GM10847 (cell line): ENCODE measurements around the gene RSPH3.

Source experiments
- POLR2A ChIP-seq: IDR thresholded peaks from 2 replicates; pipeline ENCODE4 v1.6.1; 2011; ENCODE audit not compliant: insufficient read length; ENCODE audit errors: extremely low read depth

The RSPH3 gene

DNA sequence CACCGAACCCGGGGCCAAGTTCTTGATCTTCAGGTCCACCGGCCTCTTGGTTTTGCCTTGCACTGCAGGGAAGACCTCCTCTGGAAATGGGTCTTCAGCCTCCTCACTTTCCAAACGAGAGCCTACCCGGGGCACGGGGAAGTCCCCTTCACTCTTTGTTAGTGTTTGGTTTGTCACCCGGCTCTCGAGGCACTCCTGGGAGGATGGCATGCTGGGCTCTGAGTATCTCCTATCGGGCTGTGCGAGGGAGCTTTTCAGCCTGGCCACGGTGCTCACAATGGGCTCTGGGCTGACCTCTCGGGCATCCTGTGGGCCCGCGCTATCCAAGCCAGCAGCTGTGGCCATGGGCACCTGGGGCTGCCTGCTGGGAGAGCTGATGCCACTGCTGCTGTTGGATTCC, 36.7 kb upstream of the RSPH3 start:
- no peak for TF ChIP-seq POLR2A

DNA sequence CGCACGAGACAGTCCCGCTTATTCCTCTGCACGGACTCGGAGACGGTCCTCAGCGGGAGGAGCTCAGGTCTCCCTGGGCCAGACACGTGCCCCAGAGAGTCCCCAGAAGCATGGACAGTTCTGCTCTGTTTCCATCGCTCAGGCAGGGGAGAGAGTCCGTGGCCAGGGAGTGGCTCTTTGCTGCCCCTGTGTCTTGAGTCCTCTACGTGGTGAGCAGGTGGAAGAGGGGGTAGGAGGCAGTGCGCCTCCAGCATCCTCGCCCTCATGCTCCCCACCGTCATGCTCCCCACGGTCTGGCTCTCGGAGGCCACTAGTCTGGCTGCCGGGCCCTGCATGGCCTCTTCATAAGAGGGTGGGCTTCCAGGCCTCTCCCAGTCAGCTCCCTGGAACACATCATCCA, 35.9 kb upstream of the RSPH3 start:
- TF ChIP-seq POLR2A = no peak

DNA sequence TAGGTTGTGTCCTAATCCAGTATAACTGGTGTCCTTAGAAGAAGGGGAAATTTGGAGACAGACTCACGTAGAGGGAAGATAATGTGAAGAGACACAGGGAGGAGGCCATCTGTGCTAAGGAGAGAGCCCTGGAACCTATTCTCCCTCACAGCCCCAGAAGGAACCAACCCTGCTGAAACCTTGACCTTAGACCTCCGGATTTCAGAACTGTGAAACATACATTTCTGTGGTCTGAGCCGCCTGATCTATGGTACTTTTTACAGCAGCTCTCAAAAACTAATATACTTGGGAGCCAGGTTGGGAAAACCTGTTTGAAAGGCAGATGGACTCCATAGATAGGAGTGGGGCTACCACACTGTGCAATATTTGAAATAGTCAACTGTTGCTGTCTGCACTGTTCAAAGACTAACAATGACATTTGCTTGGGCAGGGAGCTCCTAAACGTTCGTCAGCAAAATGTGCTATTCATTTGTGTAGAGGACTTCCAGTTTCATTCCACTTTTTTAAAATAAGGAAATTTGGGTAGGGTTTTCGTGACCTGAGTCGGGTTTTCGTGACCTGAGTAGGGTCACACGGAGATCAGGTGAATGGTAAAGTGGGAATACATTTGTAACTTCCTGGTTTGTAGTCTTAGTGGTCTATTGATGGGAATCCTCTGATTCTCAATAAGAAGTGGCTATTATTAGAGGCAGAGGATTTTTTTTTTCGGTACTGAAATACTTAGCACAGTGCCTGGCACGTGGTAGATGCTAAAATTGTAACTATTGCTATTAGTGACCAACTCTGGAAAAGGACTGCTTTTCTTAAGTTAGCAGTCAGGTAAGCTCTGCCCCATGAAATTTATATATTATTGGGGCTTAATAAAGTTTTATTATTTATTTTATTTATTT, 33.4 kb upstream of the RSPH3 start:
- no peak for TF ChIP-seq POLR2A

GRCh38 chr6:159031846-159032245, 31.8 kb upstream of the RSPH3 start:
- no peak for TF ChIP-seq POLR2A

GRCh38 chr6:159030168-159030567, 30.2 kb upstream of the RSPH3 start:
- TF ChIP-seq POLR2A = no peak

DNA sequence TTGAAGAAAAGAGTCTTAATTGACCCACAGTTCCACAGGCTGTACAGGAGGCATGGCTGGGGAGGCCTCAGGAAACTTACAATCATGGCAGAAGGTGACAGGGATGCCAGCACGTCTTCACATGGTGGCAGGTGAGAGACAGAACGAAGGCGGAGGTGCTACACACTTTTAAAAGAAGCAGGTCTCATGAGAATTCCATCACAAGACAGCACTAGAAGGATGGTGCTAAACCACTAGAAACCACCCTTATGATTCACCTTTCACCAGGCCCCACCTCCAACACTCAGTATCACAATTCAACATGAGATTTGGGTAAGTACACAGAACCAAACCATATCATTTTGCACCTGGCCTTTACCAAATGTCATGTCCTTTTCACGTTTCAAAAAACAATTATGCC, 23.9 kb upstream of the RSPH3 start:
- TF ChIP-seq POLR2A = no peak

DNA sequence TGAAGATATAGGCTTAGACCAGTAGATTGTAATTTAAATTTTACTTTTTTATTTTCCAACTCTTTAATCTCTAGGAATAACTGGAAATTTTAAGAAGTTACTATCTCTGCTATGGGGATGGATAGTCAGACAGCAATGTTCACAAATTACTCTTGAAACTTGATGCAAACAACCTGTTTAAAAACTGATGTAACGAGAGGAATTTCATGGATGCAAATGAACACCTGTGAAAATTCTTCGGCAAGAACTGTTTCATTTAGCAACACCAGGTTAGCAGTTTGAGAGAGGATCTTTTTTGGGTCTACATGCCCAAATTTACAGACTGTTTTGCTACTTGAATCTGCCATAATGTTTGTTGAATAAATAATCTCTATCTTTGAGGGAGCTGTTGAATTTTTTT, 20.0 kb upstream of the RSPH3 start:
- no peak for TF ChIP-seq POLR2A

DNA sequence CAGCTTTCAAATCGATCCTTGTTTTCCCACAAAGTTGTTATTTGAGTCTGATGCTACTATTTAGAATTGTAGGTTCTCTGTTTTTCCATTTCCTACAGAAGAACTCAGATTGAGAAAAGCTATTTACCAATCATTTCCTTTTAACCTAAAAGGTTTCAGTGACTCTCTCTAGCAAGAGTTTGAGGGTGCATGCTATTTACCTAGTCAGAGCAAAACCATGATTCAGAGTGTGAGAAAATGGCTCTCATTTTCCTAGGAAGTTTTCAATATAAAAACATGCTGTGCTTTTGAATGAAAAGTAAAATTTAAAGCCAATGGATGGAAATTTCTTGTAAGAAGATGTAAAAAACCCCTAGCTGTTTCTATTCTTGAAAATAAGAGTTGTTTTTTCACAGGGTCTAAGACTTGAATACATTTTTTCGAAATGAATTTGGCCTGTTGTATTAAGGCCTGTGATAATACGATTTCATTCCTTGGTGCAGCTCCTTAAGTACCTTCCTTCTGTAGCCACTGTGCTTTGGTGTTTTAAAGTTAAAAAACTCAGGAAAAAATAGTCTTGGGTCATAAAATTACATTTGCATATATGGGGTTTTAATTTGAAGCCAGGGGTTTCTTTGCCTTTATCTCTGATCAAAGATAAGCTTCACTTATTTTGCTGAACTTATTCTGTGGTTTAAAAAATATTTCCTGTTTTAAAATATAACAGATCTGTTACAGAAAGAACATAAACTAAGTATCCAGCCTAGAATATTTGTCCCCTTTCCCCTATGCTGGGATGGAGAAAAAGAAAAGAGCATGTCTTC, 18.0 kb upstream of the RSPH3 start:
- TF ChIP-seq POLR2A = no peak

DNA sequence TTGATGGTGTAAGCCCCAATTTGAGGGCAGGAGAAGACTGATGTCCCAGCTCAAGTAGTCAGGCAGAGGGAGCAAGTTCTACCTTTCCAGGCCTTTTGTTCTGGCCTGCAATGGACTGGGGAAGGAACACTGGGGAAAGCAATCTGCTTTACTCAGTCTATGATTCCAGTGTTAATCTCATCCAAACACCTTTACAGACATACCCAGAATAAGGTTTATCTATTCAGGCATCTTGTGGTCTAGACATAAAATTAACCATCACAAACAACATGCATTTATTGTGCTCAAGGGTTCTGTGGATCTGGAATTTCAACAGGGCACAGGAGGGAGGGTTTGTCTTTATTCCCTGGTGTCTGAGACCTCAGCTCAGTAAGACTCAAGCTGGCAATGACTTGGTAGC, 14.4 kb upstream of the RSPH3 start:
- no peak for TF ChIP-seq POLR2A

DNA sequence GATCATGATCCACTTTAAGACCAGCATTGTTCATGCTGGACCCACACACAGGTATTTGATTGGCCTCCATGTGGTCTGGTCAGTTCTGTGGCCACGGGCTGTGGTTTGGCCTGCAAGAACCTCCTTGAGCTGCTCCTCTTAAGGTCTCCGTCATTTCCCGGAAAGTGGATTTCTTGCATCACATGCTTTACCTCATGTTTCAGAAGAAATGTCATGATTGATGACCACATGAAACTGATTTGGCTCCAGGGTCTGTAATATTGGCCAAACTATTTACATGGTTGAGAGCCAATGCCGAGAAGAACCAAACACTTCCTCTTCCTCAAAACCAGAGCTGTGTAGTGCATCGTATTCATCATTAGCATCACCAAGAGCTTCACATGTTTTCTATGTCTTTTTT, 13.2 kb upstream of the RSPH3 start:
- TF ChIP-seq POLR2A = no peak

GRCh38 chr6:159012201-159012600, 12.2 kb upstream of the RSPH3 start:
- TF ChIP-seq POLR2A = no peak

DNA sequence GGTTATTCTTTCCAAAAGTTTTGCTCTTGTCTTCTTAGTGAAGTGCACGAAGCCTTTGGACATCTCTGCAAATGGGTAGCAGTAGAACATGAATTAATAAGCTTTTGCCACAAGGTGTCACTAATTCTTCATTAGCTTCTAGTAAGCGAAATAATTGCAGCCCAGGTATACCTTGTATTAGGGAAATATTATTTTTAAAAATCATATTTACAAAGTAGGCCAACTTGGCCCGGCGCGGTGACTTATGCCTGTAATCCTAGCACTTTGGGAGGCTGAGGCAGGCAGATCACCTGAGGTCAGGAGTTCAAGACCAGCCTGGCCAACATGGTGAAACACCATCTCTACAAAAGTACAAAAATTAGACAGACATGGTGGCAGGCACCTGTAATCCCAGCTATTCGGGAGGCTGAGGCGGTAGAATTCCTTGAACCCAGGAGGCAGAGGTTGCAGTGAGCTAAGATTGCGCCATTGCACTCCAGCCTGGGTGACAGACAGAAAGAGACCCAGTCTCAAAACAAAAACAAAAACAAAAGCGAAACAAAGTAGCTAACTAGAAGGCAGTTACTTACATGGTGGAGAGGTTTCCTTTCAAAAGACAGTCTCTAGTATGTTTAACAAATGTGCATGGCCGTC, 8.8 kb upstream of the RSPH3 start:
- TF ChIP-seq POLR2A = no peak

DNA sequence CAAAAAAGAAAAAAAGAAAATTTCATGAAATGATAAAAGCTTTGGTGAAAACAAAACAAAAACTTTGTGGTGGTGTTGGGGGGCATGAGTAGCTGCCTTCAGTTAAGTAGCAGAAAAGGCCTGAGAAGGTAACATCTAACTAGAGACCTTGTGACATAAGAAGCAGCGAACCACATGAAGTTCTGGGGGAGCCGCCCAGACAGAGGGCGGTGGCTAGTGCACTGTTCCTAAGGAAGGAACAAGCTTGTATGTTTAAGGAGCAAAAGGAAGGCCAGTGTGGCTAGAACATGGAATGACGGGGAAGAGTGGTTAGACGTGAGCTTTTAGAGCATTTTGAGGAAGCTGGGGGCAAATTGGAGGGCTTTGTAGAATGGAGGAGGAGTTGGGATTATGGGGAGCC, 7.5 kb upstream of the RSPH3 start:
- no peak for TF ChIP-seq POLR2A

DNA sequence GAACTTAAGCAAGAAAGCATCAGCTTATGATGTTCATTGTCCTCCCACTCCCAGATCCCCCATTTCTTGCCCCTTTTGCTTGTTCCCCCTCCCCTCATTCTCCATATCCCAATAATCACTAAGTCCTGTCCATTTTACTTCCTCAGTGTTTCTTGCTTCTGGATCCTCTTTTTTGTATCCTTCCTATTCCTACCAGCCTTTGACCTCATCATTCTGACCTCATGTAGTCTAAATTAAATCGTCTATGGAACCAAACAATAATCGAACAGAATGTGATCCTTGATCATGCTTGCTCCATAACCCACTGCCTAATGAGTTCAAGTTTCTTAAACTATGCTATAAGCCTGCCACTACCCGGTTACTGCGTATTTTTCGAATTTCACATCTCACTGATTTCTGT, 5.4 kb upstream of the RSPH3 start:
- no peak for TF ChIP-seq POLR2A

- TF ChIP-seq POLR2A = no peak
These were observed 4.6 kb upstream of the RSPH3 start for GRCh38 chr6:159004592-159004991.
